ENCODE data around the gene ADARB2.
"Not testable (repeated sequence)": the region's sequence is repeated elsewhere in the genome, so short reads cannot be mapped to it uniquely, and the experiment has no call there.

ADARB2 gene

DNA sequence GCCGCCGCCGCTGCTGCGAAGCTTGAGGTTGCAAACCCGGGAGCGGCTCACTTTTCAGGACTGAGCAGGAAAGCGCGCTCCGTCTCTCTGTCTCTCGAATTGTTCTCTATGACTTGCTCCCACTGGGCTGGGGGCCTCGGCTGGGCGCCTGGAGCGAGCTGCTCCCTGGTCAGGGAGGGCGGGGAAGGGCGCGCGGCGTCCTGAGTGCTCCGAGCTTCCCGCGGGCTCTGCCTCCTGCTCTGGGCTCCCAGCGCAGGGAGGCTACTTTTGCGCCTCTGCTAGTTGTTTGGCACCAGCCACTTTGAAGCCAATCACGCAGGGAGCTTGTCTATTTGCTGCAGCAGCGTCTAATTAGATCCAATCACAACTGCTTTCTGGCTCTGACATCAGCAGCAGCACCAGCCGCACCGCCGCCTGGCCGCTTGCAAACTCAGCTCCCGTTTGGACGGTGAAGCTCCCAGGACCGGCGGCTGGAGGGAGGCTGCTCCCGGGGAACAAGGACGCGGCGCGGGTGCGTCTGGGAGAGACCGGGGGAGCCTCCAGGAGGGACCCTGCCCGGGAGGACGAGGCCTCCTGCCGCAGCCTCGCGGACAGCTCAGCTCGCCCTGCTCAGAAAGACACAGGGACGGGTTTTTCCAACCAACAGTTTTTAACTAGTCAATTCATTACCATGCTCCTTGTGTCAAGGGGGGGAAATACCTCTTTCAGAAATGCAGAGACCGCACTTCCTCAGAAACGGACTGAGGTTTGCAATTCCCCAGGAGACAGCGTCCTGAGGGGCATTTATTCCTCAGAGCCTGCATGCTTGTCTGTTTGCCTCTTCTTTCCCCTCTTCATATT is at the start of gene ADARB2:
Gene ADARB2, minus strand, starts transcription at position 304 of the 840 bp plus-strand sequence.
- DNase-seq, result peak; percentile 83

DNA sequence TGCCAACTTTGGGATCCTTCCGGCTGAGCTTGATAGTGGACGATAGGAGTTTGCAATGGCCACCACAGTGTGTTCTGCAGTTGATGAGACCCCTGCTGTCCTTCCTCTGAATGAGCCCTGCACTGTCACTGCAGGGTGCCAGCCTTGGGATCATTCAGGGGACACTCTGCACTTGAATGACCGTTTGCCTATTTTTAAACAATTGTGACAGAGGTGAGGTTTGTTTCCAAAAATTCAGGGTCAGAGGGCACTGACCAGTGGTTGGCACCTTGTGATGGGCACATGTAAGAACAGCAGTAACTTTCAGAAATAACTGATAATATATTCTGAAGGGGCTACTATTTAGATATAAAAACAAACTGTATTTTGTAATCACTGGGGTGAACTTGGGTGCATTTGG is 48.5 kb upstream of the ADARB2 start:
- no peak for DNase-seq

DNA sequence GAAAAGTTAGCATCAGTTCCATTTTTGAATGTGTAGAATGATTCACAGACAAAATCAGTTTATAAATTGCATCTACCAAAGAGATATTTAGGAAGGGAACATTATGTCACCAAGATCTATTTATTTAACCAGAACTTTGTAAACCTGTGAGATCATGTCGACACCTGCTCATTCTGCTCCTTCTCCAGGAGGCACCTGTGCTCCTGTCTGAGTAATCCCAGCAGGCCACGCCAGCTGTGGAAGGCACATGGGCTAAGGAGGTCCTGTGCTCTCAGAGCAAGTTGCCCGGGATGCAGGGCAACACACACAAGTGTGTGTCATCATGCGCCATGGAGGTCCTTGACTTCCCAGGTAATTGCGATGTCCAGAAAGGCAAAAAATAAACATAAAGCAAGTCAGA is 45.5 kb upstream of the ADARB2 start:
- peak; percentile 15 for DNase-seq

DNA sequence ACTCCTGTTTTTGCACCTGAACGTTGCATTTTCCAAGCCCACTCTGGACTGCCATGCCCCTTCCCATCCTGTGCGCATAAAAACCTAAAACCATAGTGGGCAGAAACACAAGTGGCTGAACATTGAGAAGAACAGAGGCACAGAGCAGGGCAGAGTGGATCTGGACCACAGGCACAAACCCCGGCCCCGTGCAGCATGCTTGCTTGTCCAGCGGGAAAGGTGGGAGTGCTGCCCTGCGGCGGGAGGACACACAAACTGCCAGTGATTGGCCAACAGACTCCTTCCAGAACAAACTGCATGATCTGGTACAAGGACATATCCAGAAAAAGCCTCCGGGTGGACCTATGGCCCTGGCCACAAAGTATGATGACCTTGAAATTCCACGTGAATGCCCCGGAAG is 42.5 kb upstream of the ADARB2 start:
- DNase-seq, result no peak

DNA sequence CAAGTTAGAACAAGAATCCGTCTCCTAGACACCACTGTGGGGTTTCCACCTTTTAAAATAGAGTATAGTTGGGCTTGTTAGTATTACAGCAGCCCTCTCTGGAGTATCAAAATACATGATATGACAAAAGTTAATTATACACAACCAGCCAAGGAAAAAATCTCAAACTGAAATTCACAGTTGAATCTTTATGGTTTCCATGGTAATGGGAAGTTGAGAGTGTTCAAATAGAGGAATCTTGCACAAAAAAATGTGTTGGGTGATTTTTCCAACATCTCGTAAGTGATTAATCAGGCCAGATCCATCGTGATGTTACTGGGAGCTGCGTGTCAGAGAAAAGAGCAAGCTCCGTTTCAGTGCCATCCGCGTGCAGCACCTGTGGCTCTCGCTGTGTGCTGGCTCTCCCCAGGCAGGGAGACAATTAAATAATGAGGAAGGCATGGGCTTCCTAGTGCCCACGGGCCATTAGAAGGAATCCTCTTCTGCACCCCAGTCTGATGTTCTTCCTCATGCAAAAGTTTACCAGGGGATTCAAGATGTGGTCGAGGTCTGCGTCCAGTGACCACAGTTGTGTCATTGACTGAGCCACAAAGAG is 41.1 kb upstream of the ADARB2 start:
- no peak for DNase-seq

DNA sequence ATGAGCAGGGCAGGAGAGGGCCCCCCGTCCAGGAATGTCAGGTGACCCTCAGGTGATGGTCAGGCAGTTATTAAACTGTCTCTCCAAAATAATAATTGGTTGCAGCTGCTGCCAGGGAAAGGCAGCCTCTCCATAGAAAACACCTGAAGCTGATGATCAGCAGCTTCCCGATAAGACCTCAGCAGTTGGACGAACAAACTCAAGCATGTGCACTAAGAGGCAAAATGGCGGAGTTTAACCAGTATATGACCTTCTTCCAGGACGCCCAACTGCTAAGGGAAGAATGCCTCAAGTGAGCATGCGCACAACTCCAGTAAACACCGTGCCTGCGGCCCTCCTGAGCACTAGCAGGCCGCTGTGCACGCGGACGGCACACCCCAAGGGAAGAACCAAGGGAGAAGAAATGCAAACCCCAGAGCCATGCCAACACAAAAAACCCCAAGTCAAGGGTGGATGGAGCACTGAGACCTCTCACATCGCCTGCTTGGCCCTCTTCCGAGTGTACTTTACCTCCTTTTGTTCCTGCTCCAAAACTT is 38.9 kb upstream of the ADARB2 start:
- no peak for DNase-seq

DNA sequence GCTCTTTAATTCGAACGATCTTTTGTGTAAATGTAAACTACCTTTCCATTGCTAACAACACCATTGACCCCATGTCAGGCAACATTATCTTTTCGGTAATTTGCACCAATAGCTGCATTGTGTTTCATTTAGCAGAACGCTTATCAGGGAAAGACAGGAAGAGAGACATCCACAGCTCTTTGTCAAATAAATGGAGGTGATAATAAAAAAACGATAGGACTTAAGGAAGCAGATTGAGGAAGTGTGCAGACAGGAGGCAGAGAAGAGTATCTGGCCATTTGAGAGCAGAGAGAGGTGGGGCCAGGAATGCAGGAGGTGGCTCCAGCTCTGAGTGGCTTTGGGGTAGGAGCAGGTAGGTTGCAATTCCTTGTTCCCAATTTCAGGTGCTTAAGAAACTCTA is 37.5 kb upstream of the ADARB2 start:
- no peak for DNase-seq

DNA sequence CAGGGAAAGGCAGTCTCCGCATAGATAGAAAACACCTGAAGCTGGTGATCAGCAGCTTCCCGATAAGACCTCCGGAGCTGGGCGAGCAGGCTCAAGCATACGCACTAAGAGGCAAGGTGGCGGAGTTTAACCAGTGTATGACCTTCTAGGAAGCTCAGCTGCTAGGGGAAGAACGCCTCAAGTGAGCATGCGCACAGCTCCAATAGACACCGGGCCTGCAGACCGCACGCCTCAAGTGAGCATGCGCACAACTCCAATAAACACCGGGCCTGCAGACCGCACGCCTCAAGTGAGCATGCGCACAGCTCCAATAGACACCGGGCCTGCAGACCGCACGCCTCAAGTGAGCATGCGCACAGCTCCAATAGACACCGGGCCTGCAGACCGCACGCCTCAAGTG is 35.9 kb upstream of the ADARB2 start:
- not testable (repeated sequence) for DNase-seq

DNA sequence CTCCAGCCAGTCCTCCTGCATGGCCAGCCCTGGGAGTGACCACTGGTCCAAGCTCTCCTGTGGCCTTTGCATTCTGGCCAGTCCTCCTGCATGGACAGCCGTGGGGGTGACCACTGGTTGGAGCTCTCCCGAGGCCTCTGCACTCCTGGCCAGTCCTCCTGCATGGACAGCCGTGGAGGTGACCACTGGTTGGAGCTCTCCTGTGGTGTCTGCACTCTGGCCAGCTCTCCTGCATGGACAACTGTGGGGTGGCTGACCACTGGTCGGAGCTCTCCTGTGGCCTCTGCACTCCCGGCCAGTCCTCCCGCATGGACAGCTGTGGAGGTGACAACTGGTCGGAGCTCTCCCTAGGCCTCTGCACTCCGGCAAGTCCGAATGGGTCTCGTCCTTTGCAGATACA is 28.7 kb upstream of the ADARB2 start:
- DNase-seq, result no peak

DNA sequence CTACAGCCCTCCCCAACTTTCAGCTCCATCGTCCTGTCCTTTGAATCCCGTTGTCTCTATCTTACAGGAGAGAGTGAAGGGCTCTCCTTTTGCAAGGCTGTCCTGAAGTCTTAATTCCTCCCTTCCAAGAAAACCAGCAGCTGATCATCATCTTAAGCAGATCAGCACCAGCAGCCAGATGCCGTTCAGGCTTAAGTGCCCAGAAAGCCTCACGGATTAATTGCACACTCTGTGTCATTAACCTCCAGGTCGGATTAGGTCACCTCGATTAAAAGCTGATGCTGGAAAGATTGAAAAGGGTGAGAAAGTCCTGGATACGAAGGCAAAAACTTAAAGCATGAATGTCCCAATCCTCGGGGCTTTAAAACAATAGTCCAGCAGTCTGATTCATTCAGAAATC is 24.8 kb upstream of the ADARB2 start:
- no peak for DNase-seq

DNA sequence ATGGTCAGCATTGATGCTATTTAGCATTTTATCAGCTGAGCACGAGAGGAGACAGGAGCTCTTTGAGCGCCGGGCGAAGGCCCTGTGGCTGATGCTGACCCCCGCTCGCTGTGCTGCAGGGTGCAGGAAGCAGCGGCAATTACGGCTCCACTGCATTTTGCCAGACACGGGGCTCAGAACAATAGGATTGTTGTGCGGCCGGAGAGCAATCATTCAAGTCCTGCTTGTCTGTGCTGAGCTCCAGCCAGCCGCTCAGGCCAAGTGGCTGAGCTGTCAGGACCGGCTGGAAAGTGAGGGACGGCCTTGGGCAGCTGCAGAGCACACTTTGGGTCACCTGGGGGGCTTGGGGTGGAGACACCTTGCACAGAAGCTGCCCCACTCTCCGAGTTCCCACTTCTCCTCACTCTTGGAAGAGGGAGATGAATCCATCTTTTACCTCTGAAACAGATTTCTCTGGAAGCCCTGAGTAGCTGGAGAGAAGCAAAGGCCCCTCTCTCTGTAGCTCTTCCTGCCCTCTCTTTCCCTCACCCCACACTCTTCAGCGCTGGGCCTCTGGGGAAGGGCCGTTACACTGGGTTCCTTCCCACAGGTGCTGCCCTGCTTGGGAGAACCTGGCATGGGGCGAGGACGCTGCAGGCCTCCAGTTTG is 17.3 kb upstream of the ADARB2 start:
- no peak for DNase-seq

DNA sequence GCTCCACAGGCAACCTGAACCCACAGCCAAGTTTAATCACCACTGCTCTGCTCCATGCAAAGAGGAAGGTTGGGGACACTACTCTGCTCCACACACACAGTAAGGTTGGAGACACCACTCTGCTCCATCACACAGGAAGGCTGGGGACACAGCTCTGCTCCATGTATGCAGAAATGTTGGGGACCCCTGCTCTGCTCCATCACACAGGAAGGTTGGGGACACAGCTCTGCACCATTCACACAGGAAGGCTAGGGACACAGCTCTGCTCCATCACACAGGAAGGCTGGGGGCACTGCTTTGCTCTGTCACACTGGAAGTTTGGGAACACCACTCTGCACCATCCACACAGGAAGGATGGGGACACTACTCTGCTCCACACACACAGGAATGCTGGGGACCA is 14.8 kb upstream of the ADARB2 start:
- DNase-seq, result no peak

DNA sequence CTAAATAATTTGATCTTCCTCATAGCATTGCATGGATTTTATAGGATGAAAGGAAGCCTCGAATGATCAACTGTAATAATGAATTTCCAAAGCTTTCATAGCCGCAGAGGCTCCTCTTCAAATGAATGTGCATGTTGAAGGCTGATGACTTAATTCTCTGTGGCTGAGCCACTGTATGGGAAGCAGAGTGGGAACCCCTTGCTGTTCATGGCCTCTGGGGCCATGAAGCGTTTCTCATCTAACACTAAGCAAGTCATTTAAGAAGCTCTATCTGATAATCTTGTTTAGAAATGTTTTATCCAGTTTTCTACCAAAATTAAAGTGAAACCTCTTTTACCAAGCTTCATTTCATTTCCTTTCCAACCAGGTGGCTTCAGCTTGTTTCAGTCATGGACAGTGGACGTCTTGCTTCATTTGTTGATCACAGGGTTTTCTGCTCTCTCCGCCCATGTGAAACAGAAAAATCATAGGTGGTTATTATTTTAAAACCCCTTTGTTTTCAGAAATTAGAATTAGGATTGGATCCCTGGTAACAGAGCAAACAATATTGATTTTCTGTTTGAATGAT is 10.3 kb upstream of the ADARB2 start:
- no peak for DNase-seq

DNA sequence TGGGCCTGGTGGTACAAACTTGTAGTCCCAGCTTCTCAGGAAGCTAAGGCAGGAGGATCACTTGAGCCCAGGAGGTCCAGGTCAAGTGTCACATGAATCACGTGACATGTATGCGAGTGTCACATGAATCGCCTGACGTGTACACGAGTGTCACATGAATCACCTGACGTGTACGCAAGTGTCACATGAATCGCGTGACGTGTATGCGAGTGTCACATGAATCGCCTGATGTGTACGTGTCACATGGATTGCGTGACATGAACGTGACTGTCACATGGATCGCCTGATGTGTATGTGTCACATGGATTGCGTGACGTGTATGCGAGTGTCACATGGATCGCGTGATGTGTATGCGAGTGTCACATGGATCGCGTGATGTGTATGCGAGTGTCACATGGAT is 9.5 kb upstream of the ADARB2 start:
- DNase-seq, result no peak

DNA sequence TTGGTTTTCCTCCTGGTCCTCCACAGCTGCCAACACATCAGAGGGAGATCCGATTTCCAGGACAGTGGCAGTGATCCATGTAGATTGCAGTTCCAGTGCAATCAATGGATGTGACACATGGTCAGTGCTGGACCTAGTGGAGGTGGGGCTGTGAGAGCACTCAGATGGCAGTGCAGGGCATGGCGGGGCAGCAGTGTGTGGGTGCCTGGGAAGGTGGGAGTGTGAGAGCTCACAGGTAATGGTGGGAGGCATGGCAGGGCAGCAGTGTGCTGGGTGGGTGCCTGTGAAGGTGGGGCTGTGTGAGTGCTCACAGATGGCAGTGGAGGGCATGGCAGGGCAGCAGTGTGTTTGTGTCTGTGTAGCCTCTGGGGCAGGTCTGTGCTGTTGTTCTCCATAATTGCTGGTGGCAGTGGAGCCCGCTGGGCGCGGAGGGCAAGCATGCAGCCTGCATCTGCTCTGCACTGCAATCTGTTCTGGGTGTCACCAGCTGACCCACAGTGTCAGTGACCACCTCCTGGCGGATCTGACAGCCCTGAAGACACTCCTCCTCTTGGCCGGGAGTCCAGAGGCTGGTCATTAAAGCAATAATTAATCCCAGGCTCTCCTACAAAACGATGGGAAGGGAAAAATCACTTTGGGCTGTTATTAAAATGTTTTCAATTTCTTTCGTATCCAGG is 8.6 kb upstream of the ADARB2 start:
- DNase-seq, result no peak

DNA sequence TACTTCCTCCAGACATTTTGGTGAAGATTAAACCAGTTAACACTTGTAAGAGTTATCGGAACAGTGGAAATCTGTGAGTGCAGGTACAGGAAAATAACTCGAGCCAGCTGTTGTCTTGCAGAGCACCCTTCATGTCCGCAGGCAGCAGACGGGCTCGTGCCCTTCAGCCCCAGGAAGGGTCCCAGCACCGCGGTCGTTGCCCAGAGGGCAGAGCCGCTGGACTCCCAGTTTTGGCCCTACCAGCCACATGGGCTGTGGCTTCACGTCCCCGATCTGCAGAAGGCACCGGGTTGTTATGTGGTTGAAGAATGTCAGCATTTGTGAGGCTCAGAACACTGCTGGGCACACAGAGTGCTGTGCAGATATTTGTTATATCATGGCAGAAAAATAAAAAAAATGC is 7.2 kb upstream of the ADARB2 start:
- DNase-seq, result no peak

DNA sequence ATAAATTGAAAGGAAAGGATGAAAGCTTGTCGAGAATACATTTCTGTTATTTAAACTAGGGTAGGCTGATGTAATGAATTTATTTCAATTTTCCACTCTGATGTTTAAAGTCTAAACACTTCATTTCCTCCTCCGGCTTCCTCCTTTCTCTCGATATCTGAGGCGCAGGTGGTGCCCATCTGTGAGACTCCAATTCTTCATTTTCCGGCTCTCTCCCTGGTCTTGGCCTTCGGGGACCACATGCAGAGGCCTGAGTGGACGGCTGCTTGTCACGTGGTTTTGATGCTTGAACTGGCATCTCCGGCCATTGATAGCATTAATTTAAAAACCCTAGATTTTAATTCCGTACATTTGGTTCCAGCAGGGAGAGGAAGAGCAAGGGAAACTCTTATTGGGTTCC is 5.8 kb upstream of the ADARB2 start:
- DNase-seq, result no peak

DNA sequence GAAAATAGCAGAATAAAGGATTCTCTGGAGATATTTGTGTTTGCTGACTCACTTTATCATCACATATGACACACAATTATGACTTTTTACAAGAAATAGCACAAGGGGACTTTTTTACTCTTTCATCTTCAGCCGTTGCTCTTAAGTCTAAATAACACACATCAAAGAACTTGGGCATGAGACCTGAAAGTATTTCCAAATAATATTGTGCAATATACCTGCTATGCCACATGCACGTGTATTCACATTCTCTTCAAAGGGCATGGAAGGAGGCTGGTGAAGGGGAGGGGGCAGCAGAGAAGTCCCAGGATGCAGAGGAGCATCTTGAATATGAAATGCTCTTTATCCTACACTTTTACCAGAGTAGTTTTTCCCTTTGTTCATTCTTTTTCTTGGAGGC is 4.1 kb upstream of the ADARB2 start:
- DNase-seq, result no peak

DNA sequence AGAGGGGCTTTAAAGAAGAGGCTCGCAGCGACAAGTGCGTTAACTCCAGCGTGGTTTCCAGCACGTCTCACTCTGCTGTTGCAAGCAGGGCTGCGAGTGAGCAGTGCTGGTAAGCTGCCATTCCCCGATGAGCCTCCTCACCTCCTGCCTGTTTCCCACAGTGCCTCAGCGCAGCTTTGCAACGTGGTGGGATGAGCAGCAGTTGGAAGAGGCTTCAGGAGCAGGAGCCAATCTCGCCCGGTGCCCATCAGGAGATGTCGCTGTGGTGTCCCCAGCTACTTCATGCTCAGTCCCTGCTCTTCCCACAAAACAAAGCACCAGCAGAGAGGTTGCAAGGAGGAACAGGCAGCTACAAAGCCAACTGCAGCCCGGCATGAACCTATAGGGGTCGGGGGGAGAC is 2.4 kb upstream of the ADARB2 start:
- no peak for DNase-seq

DNA sequence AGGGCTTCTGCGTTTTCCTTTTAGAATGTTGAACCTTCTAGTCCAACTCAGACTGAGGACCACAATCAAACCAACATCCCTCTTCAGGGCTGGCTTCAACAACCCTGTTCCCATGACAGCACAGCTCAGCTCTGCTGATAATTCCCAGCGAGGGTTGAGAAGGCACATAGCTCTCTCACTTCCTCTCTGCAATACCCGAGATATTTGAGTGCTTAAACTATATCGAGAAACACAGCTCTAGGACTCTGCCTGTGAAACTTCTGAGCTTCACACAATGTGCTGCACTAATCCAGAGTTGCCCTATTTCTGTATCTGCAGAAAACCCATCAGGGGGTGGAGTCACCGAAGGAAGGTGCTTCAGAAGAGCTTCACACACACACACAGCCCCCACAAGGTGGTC is 1.6 kb upstream of the ADARB2 start:
- DNase-seq, result no peak

DNA sequence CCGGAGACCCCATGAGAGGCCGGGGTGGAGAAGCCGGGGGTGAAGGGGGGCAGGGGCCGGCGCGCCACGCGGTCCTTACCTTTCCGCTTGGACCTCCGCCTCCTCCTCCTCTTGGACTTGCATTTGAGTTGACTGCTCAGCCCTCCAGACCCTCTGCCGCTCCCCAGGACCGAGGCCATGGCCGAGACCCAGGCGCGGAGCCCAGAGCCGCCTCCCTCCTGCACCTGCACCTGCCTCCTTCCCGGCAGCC is 428 bp downstream of the ADARB2 start:
- no peak for DNase-seq

DNA sequence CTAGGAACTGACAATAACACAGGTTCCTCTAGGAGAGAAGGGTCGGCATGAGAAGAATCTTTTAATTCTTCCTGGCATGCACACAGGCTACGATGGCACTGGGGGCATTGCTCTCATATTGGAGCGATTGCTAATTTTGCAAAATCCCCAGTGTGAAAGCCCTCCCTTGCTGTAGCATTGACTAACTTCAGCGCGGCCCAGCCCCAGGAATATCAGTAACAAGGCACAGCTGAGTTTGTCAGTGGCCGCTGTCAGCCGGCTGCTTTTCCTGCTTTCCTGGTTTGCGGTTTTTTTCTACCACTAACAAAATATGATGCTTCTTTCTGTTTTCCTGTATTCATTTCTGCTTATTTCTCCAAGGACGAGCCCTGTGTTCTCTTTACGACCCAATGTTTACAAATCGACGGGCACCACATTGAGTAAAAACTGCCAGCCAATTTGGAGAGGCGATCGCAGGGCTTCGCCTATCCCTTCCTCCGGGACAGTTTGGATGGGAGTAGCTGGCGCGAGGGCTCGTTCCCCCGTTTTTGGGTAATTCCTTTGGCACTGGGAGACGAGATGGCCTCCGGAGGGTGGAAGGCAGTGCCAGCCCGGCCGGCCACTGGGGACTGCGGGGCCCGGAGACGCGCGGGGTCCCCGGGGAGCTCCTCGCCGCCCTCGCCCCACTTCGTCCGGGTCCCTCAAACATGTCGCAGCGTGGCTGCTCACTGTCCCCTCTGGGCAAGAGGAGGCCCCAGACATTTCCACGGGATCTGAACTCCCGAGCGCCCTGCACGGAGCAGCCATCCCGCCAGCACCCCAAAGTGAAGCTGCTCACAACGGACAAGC is 967 bp downstream of the ADARB2 start:
- DNase-seq, result no peak

DNA sequence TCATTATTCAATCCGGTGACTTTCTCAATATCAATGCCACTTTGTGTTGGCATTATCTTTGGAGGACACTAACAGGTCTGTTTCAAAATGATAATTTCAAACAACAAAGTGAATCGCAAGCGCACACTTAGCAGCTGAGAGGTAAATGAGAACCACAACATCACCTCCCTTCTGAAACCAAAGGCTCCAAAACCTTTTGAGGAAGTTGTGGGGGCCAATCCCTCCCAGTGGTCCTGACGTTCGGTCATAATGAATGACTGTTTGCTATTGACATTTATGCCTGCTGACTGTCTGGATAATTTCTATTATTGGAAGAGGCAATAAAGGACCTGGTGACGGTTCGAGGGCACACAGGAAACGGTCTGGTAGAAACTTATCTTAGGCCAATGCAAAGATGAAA is 1.8 kb downstream of the ADARB2 start:
- DNase-seq, result no peak

All from NCI-H2081 treated with DMSO at 0.1 percent for 48 hours (cell line).